SK-N-SH (cell line): ENCODE data around the gene SIRPB2. TPM values are rescaled to one million over a fixed set of nuclear protein-coding genes. Genes with fewer than 3 reads are reported as not detected.

Experiments
- CTCF ChIA-PET: fragments of 300-600, 350-600 bp; formaldehyde crosslinking; extraction: SDS; loops from one replicate; lab custom pipeline; 2021; lab: Yijun Ruan, JAX
- POLR2A ChIA-PET: fragments of 350-600 bp; sonication (Branson Sonifier 250); formaldehyde crosslinking; extraction: SDS; loops from one replicate; lab custom pipeline; 2020; ENCODE audit warnings: antibody characterized with exemption, inconsistent platforms; lab: Yijun Ruan, JAX
- DNase-seq: peaks from one replicate; pipeline ENCODE4 v3.0.0; 2012
- H2AFZ ChIP-seq: fragments of 200-600 bp; sonication (generic); 2 replicates; pipeline ENCODE4 v1.8.1; 2016; ENCODE audit warnings: antibody characterized with exemption, mild to moderate bottlenecking, low read depth
- H3F3A ChIP-seq: fragments of 200-600 bp; sonication (generic); replicated peaks from 2 replicates; pipeline ENCODE3; 2016; ENCODE audit warnings: antibody characterized with exemption, mild to moderate bottlenecking; ENCODE audit not compliant: insufficient read depth
- H3K27ac ChIP-seq, 2 experiments: fragments of 200-500 bp in 1 of 2; fragments of 200-600 bp in 1 of 2; sonication (Bioruptor generic) in 1 of 2; sonication (generic), shearing (Covaris generic) in 1 of 2; 2 replicates each; pipeline versions ENCODE4 v1.5.1 to v1.6.1; 2014 to 2016; ENCODE audit warnings: low read depth in 2 of 2, inconsistent platforms in 1 of 2, low read length in 1 of 2, mild to moderate bottlenecking in 1 of 2, mixed read lengths in 1 of 2
- H3K27me3 ChIP-seq: fragments of 200-600 bp; sonication (generic), shearing (Covaris generic); 2 replicates; pipeline ENCODE4 v1.6.1; 2016; ENCODE audit warnings: mixed run types; ENCODE audit not compliant: insufficient read depth
- H3K36me3 ChIP-seq, 2 experiments: fragments of 200-500 bp in 1 of 2; fragments of 200-600 bp in 1 of 2; sonication (Bioruptor generic) in 1 of 2; sonication (generic) in 1 of 2; replicated peaks in 1 of 2; 2 replicates each; pipeline versions ENCODE3 to v1.5.1; 2014 to 2016; ENCODE audit warnings: low read length in 1 of 2, mild to moderate bottlenecking in 1 of 2; ENCODE audit not compliant: insufficient read depth in 2 of 2, control insufficient read depth in 1 of 2
- H3K4me1 ChIP-seq, 2 experiments: fragments of 200-500 bp in 1 of 2; fragments of 200-600 bp in 1 of 2; sonication (Bioruptor generic) in 1 of 2; sonication (generic), shearing (Covaris generic) in 1 of 2; 2 replicates each; pipeline versions ENCODE4 v1.5.1 to v1.6.1; 2014 to 2016; ENCODE audit warnings: low read depth in 1 of 2, low read length in 1 of 2, mixed run types in 1 of 2; ENCODE audit not compliant: insufficient read depth in 2 of 2, control insufficient read depth in 1 of 2
- H3K4me2 ChIP-seq: fragments of 200-600 bp; sonication (generic), shearing (Covaris generic); 2 replicates; pipeline ENCODE4 v1.6.1; 2017; ENCODE audit warnings: mixed run types
- H3K4me3 ChIP-seq, 2 experiments: fragments of 200-500 bp in 1 of 2; fragments of 200-600 bp in 1 of 2; sonication (Bioruptor generic) in 1 of 2; sonication (generic), shearing (Covaris generic) in 1 of 2; 2 replicates each; pipeline versions ENCODE4 v1.5.1 to v1.8.1; 2014 to 2016; ENCODE audit warnings: low read depth in 2 of 2, inconsistent platforms in 1 of 2, low read length in 1 of 2, mild to moderate bottlenecking in 1 of 2, mixed read lengths in 1 of 2, moderate library complexity in 1 of 2
- H3K79me2 ChIP-seq: fragments of 200-600 bp; sonication (generic); 2 replicates; pipeline ENCODE4 v1.8.1; 2017; ENCODE audit warnings: mild to moderate bottlenecking; ENCODE audit not compliant: insufficient read depth
- H3K9ac ChIP-seq: fragments of 200-600 bp; sonication (generic); 2 replicates; pipeline ENCODE4 v1.6.1; 2017; ENCODE audit warnings: mixed run types
- H3K9me2 ChIP-seq: fragments of 200-600 bp; sonication (generic); 2 replicates; pipeline ENCODE4 v1.6.1; 2017; ENCODE audit warnings: mixed run types
- H3K9me3 ChIP-seq: fragments of 200-600 bp; sonication (generic); 2 replicates; pipeline ENCODE4 v1.6.1; 2017; ENCODE audit warnings: mixed run types, mild to moderate bottlenecking, moderate library complexity
- H4K20me1 ChIP-seq: fragments of 200-600 bp; sonication (generic); 2 replicates; pipeline ENCODE4 v1.6.1; 2017; ENCODE audit warnings: mild to moderate bottlenecking, mixed run types; ENCODE audit not compliant: insufficient read depth
- FOSL2 ChIP-seq: IDR thresholded peaks from 2 replicates; pipeline ENCODE4 v1.4.0; 2012; ENCODE audit warnings: low read depth, mild to moderate bottlenecking, moderate library complexity, borderline replicate concordance
- FOXM1 ChIP-seq: IDR thresholded peaks from 2 replicates; pipeline ENCODE4 v1.4.0; 2012; ENCODE audit warnings: low read depth, mild to moderate bottlenecking
- GABPA ChIP-seq: IDR thresholded peaks from 2 replicates; pipeline ENCODE4 v1.4.0; 2012; ENCODE audit warnings: low read depth, mild to moderate bottlenecking
- GATA2 ChIP-seq: sonication (generic); formaldehyde crosslinking; IDR thresholded peaks from 2 replicates; pipeline ENCODE4 v1.5.0; 2020; ENCODE audit warnings: mild to moderate bottlenecking, missing genetic modification reagents
- JUND ChIP-seq: IDR thresholded peaks from 2 replicates; pipeline ENCODE4 v1.4.0; 2012
- MAX ChIP-seq: IDR thresholded peaks from 2 replicates; pipeline ENCODE4 v1.4.0; 2012; ENCODE audit warnings: low read depth
- NFIC ChIP-seq: IDR thresholded peaks from 2 replicates; pipeline ENCODE4 v1.4.0; 2012; ENCODE audit warnings: borderline replicate concordance
- NRF1 ChIP-seq: IDR thresholded peaks from 2 replicates; pipeline ENCODE4 v1.6.1; 2012; ENCODE audit warnings: low read depth, mild to moderate bottlenecking, low read length
- PBX3 ChIP-seq: IDR thresholded peaks from 2 replicates; pipeline ENCODE4; 2012
- RXRA ChIP-seq: IDR thresholded peaks from 2 replicates; pipeline ENCODE4 v1.4.0; 2012; ENCODE audit warnings: low read depth, mild to moderate bottlenecking, borderline replicate concordance
- SMC3 ChIP-seq: IDR thresholded peaks from 2 replicates; pipeline ENCODE4 v1.6.1; 2012; ENCODE audit warnings: low read depth, low read length, improper control_type of control experiment
- TCF12 ChIP-seq: IDR thresholded peaks from 2 replicates; pipeline ENCODE4 v1.4.0; 2012
- USF1 ChIP-seq: IDR thresholded peaks from 2 replicates; pipeline ENCODE4 v1.4.0; 2012; ENCODE audit warnings: low read depth, borderline replicate concordance
- YY1 ChIP-seq: IDR thresholded peaks from 2 replicates; pipeline ENCODE4 v1.4.0; 2012; ENCODE audit warnings: low read depth, mild to moderate bottlenecking
- WGBS: methylation state at CpG from one replicate; pipeline ENCODE4 v1.1.6; 2017; ENCODE audit warnings: low lambda C conversion rate; 5-methylcytosine and 5-hydroxymethylcytosine counted together
- polyA plus RNA-seq, 3 experiments: library from polyadenylated mRNA; depleted of rRNA; stranded (reverse); fragments of >200 nt; gene quantifications; 2 replicates each; pipeline ENCODE4 v1.2.3, GENCODE V29; 2012

SIRPB2 gene
- polyA plus RNA-seq, 1 of the 3 experiments (the other 2 are of a cell fraction), result not detected

GRCh38 chr20:1528811-1529210 lies 37.6 kb upstream of the SIRPB2 start:
- POLR2A ChIA-PET, result no interaction called here
- TF ChIP-seq FOXM1 (no peak), TCF12 (no peak), USF1 (no peak), GABPA (no peak), SMC3 (no peak), MAX (no peak)
- TF ChIP-seq, all 33 proteins: peak for 0
- H3K79me2 ChIP-seq, result no peaks in the 10 kb centered on the region
- no peak overlapping the region for H3K9ac ChIP-seq
- no peak overlapping the region for H3K4me3 ChIP-seq
- no peak for DNase-seq
- H3K27me3 ChIP-seq, result no peaks in the 10 kb centered on the region
- WGBS, result 8% methylated on average over 1 of the region's 1 CpG
- no peaks in the 10 kb centered on the region; the same call in 1 of the 2 replicates for H3K9me3 ChIP-seq
- no peak overlapping the region for H2AFZ ChIP-seq
- H3K4me2 ChIP-seq, result no peak overlapping the region
- no peak overlapping the region for H3K27ac ChIP-seq
- no peaks in the 10 kb centered on the region for H3F3A ChIP-seq
- H3K4me1 ChIP-seq, result no peaks in the 10 kb centered on the region
- no peaks in the 10 kb centered on the region for H4K20me1 ChIP-seq
- CTCF ChIA-PET, result interaction anchor here (1.4 to 3.0 kb wide), 2 partner anchors 20 to 61 kb away, joined by 3 to 11 read pairs; no protein-coding TSS in a partner anchor
- H3K9me2 ChIP-seq, result 0 out of 2 replicates have a peak, but pooled peaks cover 3% of the 10 kb centered on the region
- H3K36me3 ChIP-seq, result no peaks in the 10 kb centered on the region

- POLR2A ChIA-PET, result no interaction called here
- Histone ChIP-seq H3K9ac (no peak overlapping the region), H3K4me2 (no peak overlapping the region), H2AFZ (no peak overlapping the region), H3F3A (no peaks in the 10 kb centered on the region), H3K9me3 (no peaks in the 10 kb centered on the region; the same call in 1 of the 2 replicates), H3K9me2 (0 out of 2 replicates have a peak, but pooled peaks cover 3% of the 10 kb centered on the region), H3K36me3 (no peaks in the 10 kb centered on the region), H3K4me3 (no peak overlapping the region), H3K4me1 (no peaks in the 10 kb centered on the region), H3K27ac (no peak overlapping the region), H3K79me2 (no peaks in the 10 kb centered on the region), H4K20me1 (no peaks in the 10 kb centered on the region)
- DNase-seq, result no peak
- CTCF ChIA-PET, result interaction anchor here (3.0 kb wide), 1 partner anchor 19 kb away, joined by 11 read pairs; no protein-coding TSS in a partner anchor
- no peak for TF ChIP-seq FOSL2
- TF ChIP-seq NFIC, result no peak
- TF ChIP-seq JUND, result no peak
- no peak for TF ChIP-seq PBX3
- no peak for TF ChIP-seq MAX
- TF ChIP-seq FOXM1, result no peak
- no peak for TF ChIP-seq RXRA
- TF ChIP-seq NRF1, result no peak
- no peak for TF ChIP-seq YY1
- no peak for TF ChIP-seq GATA2 (CRISPR knock-in tag)
- TF ChIP-seq, all 33 proteins: peak for 0
- H3K27me3 ChIP-seq, result no peaks in the 10 kb centered on the region
These were observed 36.7 kb upstream of the SIRPB2 start for GRCh38 chr20:1527923-1528322.
